Stomach (tissue), 4 donors: ENCODE data around the gene PSME1.

ENCODE experiments used
- POLR2A ChIP-seq, 4 donors: fragments of 450-650 bp; IDR thresholded peaks; one replicate each; pipeline ENCODE4 v1.6.1; 2016; ENCODE audit warnings: antibody characterized with exemption in 4 of 4, control low read depth in 2 of 4, mild to moderate bottlenecking in 1 of 4, moderate library complexity in 1 of 4
- TF ChIP-seq, protein P1 (sequence below), 7 experiments: fragments of 450-650 bp in 4 of 7; fragments of 200-600 bp in 3 of 7; sonication (generic) in 3 of 7; IDR thresholded peaks; one replicate each; pipeline ENCODE4 v1.5.1; 2016 to 2019; ENCODE audit warnings: antibody characterized with exemption in 7 of 7, control low read depth in 2 of 7, mild to moderate bottlenecking in 1 of 7

DNA sequence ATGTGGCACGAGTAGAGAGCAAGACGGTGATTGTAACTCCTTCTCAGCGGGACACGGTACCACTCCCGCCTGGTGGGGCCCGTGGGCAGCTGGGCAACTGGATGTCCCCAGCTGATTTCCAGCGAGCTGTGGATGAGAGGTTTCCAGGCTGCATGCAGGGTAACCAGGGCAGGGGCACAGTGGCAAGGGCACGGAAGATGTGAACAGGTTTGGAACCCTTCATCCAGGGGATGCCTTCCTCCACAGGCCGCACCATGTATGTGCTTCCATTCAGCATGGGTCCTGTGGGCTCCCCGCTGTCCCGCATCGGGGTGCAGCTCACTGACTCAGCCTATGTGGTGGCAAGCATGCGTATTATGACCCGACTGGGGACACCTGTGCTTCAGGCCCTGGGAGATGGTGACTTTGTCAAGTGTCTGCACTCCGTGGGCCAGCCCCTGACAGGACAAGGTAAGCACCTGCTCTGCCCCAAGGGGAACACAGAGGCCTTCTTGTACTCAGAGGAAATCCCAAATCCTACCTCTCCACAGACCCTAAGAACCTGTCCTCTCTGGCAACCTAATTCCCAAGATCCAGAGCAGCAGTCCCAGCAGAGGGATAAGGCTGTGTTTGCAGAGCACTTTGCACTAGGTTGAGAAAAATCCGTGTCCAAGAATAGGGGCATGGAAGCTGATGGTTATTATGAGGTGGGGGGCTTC lies 37.6 kb upstream of the PSME1 start:
- TF ChIP-seq POLR2A (IDR thresholded peaks at IDR 0.05), result no peak
- TF ChIP-seq, protein P1, sequence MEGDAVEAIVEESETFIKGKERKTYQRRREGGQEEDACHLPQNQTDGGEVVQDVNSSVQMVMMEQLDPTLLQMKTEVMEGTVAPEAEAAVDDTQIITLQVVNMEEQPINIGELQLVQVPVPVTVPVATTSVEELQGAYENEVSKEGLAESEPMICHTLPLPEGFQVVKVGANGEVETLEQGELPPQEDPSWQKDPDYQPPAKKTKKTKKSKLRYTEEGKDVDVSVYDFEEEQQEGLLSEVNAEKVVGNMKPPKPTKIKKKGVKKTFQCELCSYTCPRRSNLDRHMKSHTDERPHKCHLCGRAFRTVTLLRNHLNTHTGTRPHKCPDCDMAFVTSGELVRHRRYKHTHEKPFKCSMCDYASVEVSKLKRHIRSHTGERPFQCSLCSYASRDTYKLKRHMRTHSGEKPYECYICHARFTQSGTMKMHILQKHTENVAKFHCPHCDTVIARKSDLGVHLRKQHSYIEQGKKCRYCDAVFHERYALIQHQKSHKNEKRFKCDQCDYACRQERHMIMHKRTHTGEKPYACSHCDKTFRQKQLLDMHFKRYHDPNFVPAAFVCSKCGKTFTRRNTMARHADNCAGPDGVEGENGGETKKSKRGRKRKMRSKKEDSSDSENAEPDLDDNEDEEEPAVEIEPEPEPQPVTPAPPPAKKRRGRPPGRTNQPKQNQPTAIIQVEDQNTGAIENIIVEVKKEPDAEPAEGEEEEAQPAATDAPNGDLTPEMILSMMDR (IDR thresholded peaks at IDR 0.05), result no peak
